NCI-H446 (cell line): ENCODE data around the gene FREM1.

Experiments
- DNase-seq, 2 experiments: peaks; one replicate each; lab custom pipeline; 2025; lab: John Stamatoyannopoulos, UW

FREM1 gene

GRCh38 chr9:14822666-14823065, 87.6 kb downstream of the FREM1 start:
- no peak for DNase-seq

GRCh38 chr9:14819183-14819582, 91.0 kb downstream of the FREM1 start:
- no peak for DNase-seq

GRCh38 chr9:14814249-14814628, 96.0 kb downstream of the FREM1 start:
- no peak for DNase-seq

- no peak for DNase-seq
Observed at GRCh38 chr9:14813336-14814248, 96.6 kb downstream of the FREM1 start.

GRCh38 chr9:14812806-14813205, 97.4 kb downstream of the FREM1 start:
- no peak for DNase-seq

- no peak for DNase-seq
Observed at GRCh38 chr9:14811844-14812243, 98.4 kb downstream of the FREM1 start.

GRCh38 chr9:14806941-14807520, 103.2 kb downstream of the FREM1 start:
- DNase-seq: no peak

GRCh38 chr9:14799030-14799429, 111.2 kb downstream of the FREM1 start:
- DNase-seq: no peak

GRCh38 chr9:14797435-14797834, 112.8 kb downstream of the FREM1 start:
- no peak for DNase-seq

- no peak for DNase-seq
Observed at GRCh38 chr9:14793389-14793788, 116.8 kb downstream of the FREM1 start.

GRCh38 chr9:14790628-14791027, 119.6 kb downstream of the FREM1 start:
- no peak for DNase-seq

GRCh38 chr9:14788846-14789245, 121.4 kb downstream of the FREM1 start:
- no peak for DNase-seq

- no peak for DNase-seq
Observed at GRCh38 chr9:14783358-14783757, 126.9 kb downstream of the FREM1 start.

GRCh38 chr9:14782286-14783051, 127.8 kb downstream of the FREM1 start:
- DNase-seq: no peak

GRCh38 chr9:14780693-14781092, 129.5 kb downstream of the FREM1 start:
- DNase-seq: peak in 1 of 2 experiments; percentile 88

GRCh38 chr9:14780251-14780650, 130.0 kb downstream of the FREM1 start:
- DNase-seq: peak; percentile 98

- peak; percentile 86 to 90 for DNase-seq
Observed at GRCh38 chr9:14779566-14780022, 130.6 kb downstream of the FREM1 start.

GRCh38 chr9:14778565-14778964, 131.7 kb downstream of the FREM1 start:
- DNase-seq: no peak

GRCh38 chr9:14775917-14776316, 134.3 kb downstream of the FREM1 start:
- no peak for DNase-seq

- DNase-seq: no peak
Observed at GRCh38 chr9:14770592-14770991, 139.6 kb downstream of the FREM1 start.

- peak; percentile 21 to 72 for DNase-seq
Observed at GRCh38 chr9:14769230-14769571, 141.0 kb downstream of the FREM1 start.

GRCh38 chr9:14768405-14769229, 141.6 kb downstream of the FREM1 start:
- peak; percentile 71 to 88 for DNase-seq
